Bronchial epithelial cell (primary cell): Measurements from ENCODE around the gene RPAIN. TPM values are rescaled to one million over a fixed set of nuclear protein-coding genes. Genes with fewer than 3 reads are reported as not detected.
A peak's percentile ranks its signal among the peaks of the same experiment; 100 is the strongest.

Experiments
- DNase-seq: peaks from one replicate; pipeline ENCODE4 v3.0.0-alpha.2; 2010; ENCODE audit warnings: low read depth
- FAIRE-seq: peaks from 2 replicates; lab custom pipeline; 2011; peaks lifted over from hg19 to GRCh38; lab: Jason Lieb, UNC
- H3K27me3 ChIP-seq: 2 replicates; pipeline ENCODE4 v1.5.1; 2011; ENCODE audit warnings: low read length; ENCODE audit not compliant: control insufficient read depth, insufficient read depth
- H3K36me3 ChIP-seq: 2 replicates; pipeline ENCODE4 v1.5.1; 2011; ENCODE audit warnings: low read length; ENCODE audit not compliant: control insufficient read depth, insufficient read depth
- H3K4me3 ChIP-seq: 2 replicates; pipeline ENCODE4 v1.5.1; 2011; ENCODE audit warnings: mild to moderate bottlenecking, low read depth, low read length, control low read depth
- total RNA-seq: library from RNA; depleted of rRNA; stranded (reverse); fragments of >200 nt; gene quantifications from 2 replicates; pipeline ENCODE4 v1.2.1, GENCODE V29; 2014
- TF ChIP-seq, protein P1 (sequence below): IDR thresholded peaks from 2 replicates; pipeline ENCODE4 v1.5.1; 2011; ENCODE audit warnings: mild to moderate bottlenecking, moderate library complexity, low read length, control low read depth, inconsistent platforms; ENCODE audit not compliant: insufficient read depth, severe bottlenecking

Gene RPAIN
- total RNA-seq, 1 donor from 2014 or later: 50.5 TPM

DNA sequence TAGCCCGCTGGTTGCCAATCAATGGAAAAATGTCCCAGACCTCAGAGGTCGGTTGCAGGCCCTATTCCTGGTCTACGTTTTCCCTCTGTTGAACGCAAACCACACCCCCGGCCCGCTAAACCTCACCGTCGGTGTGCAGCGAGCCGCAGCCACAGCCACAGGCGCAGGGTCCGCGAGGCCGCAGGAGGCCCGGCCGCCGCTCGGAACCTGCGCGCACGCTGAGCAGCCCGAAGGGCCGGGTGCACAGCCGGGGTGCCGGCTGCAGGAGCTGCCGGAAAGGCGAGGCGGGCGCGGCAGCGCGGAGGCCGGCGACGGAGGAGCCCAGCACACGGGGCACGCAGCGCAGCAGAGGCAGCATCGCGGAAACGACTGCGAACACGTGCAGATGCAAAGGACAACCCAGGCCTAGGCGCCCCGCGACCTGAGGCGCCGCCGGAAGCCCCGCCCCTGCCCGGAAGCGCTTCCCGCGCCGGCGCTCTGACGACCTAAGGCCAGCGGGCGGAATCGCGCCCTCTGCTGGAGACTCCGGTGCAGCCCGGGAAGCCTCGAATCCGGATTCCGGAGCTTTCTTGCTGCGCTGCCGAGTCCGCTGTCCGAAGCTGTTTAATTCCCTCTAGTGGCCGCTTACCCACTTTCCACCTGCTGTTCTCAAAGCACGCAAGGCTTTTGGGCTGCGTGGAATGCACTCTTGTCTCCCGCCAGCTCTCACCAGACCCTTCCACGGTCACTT is 18.9 kb downstream of the RPAIN start, which contains the start of gene C1QBP:
Gene C1QBP (minus strand): TSS at position 440 of the 730 bp plus-strand sequence. CDS start 82 bp downstream, at position 358.
- FAIRE-seq: no peak
- Histone ChIP-seq H3K4me3 (peak within 1 kb of the TSS; percentile 79), H3K36me3 (peaks cover 20% of the 10 kb centered on the region), H3K27me3 (no peaks in the 10 kb centered on the region)
- DNase-seq: peak; percentile 81
- TF ChIP-seq, protein P1, sequence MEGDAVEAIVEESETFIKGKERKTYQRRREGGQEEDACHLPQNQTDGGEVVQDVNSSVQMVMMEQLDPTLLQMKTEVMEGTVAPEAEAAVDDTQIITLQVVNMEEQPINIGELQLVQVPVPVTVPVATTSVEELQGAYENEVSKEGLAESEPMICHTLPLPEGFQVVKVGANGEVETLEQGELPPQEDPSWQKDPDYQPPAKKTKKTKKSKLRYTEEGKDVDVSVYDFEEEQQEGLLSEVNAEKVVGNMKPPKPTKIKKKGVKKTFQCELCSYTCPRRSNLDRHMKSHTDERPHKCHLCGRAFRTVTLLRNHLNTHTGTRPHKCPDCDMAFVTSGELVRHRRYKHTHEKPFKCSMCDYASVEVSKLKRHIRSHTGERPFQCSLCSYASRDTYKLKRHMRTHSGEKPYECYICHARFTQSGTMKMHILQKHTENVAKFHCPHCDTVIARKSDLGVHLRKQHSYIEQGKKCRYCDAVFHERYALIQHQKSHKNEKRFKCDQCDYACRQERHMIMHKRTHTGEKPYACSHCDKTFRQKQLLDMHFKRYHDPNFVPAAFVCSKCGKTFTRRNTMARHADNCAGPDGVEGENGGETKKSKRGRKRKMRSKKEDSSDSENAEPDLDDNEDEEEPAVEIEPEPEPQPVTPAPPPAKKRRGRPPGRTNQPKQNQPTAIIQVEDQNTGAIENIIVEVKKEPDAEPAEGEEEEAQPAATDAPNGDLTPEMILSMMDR: peak; percentile 100

DNA sequence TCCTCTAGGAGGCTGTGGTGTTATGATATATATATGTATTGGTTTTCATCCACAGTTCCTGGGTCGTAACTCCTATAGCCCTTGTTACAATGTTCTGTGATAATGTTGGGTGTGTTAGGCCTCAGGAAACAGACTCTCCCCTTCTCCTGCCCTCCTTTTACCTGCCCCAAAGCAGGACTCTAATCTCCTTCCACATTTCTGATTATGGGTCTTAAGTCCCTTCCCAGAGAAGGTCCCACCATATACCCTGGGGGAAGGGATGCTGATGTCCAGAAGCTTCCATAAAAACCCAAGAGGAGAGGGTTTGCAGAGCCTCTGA is 19.4 kb downstream of the RPAIN start:
- Histone ChIP-seq H3K36me3 (peaks cover 21% of the 10 kb centered on the region), H3K4me3 (no peak overlapping the region), H3K27me3 (no peaks in the 10 kb centered on the region)
- DNase-seq (no peak), FAIRE-seq (no peak)
- TF ChIP-seq, protein P1: no peak

DNA sequence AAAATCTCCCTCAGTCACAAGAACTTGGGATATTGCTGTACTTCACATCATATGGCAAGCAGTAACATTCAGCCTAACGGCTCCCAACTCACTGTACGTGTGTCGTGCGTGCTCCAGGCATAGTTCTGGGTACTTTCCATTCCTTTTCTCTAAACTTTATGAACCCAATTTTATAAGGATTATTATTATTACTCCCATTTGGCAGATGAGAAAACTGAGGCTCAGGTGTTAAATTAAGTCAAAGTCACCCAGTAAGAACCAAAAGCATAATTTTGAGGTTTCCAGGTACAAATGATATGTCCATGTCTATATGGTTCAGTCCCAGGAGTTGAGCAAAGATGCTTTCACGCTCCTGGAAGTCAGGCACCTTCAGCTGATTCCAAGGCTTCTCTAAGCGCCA is 23.7 kb downstream of the RPAIN start:
- H3K36me3 ChIP-seq: peaks cover 20% of the 10 kb centered on the region
- no peak overlapping the region for H3K4me3 ChIP-seq
- no peaks in the 10 kb centered on the region for H3K27me3 ChIP-seq
- FAIRE-seq: no peak
- TF ChIP-seq, protein P1: no peak
- DNase-seq: no peak

DNA sequence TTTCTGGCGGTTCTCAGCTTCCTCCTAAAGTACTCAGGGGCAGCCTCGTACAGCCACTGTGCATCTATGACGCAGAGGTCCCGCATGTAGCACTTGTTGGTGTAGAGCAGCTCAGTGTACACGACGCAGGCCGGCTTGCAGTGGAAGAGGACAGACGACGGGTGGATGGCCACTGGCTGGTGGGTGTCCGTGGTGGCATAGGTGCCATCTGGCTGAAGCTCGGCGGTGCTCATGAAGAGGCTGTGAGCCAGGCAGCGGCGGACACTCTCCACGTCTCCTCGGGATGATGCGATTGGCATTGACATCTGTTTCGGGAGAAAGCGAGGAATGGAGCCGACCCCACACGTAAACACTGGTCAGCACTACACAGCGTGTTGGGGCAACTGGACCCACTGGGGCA is 24.2 kb downstream of the RPAIN start:
- H3K4me3 ChIP-seq: no peak overlapping the region
- no peak for FAIRE-seq
- peaks cover 20% of the 10 kb centered on the region for H3K36me3 ChIP-seq
- no peaks in the 10 kb centered on the region for H3K27me3 ChIP-seq
- DNase-seq: no peak
- TF ChIP-seq, protein P1: no peak

DNA sequence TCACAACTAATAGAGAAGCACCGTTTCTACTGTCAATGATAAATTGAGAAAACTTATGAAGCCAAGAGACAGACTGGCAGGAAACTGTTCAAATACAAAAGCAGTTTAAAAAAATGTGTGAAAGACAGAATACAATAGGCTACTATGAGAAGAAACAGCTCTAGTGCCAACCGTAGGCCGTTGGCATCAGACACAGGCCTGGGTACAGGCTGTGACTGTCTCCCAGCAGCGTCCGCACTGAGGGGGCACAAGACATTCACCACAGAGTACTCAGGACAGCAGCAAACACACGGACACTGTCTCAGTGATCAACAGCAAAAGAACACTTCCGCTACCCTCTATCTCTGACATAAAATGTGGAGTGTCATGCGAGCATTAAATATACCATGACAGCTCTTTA is 26.8 kb downstream of the RPAIN start:
- Histone ChIP-seq H3K36me3 (peaks cover 18% of the 10 kb centered on the region), H3K27me3 (no peaks in the 10 kb centered on the region), H3K4me3 (no peak overlapping the region)
- TF ChIP-seq, protein P1: no peak
- no peak for FAIRE-seq
- no peak for DNase-seq
